Measurements from ENCODE around the gene SH2D4B.

SH2D4B gene

DNA sequence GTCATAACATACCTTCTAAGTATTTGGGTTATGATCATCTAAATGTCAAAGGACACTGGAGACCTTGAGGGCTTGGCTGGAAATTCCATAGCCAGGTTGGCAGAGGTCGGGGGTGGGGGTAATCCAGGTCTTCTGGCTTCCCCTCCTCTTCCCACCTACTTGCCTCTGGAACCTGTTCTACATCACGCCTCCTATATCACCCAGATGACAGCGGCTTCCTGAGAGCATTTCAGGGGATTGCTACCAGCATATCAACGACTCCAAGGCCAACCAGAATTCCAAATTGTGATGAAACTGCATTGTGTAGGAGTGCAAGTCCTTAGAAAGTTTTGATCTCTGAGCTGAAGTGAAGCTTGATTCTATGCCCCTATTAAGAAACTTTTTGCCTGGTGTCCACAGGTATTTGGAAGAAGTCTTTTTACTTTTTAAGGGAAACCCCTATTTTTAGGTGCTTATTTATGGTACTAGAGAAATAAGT is 95.7 kb downstream of the SH2D4B start:
- no peak for DNase-seq (ENCODE audit: low spot score)

- no peak for DNase-seq (ENCODE audit: low spot score)
Observed at GRCh38 chr10:80633910-80634309, 96.2 kb downstream of the SH2D4B start.

- DNase-seq (ENCODE audit: low spot score), result no peak
Observed at GRCh38 chr10:80642661-80643060, 105.0 kb downstream of the SH2D4B start.

DNA sequence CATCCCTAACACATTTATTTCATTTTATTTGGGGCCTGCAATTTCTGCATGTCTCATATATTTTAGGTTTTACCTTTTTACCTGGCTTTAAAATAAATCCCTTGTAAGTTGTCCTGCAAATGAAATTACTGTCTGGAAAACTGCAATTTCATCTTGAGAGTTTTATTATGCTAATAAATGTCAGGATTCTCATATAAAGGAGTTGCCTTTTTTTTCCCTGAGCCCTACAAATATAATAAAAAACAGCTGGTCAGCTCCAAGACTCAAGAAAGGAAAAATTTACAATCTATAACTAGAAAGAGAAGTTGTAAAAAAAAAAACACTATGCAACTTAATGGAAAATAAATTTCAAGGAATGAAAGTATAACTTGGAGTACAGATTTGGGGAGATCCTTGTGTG is 108.7 kb downstream of the SH2D4B start:
- no peak for DNase-seq (ENCODE audit: low spot score)

DNA sequence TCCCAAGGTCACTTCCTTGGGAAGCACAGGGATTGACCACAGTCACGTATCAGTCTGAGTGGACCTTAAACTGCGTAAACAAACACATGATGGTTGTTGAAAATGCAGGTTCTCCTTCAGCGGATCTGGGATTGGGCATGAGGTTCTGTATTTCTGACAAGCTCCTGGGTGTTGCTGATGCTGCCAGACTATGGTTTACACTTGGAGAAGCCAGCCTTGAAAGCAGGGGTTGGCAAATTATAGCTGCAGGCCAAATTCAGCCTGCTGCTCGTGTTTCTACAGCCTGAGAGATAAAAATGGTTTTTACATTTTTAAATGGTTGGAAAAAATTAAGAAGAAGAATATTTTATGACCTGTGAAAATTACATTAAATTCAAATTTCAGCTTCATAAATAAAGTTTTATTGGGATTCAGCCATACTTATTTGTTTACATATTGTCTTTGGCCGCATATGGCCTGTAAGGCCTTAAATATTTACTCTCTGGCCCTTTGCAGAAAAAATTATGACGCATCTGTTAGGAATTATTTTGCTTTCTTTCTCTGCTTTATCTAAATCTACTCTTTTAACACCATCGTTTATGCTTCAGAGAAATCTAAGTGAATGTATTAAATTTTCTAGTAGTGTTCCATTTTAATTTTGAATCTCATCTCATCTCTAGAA is 109.6 kb downstream of the SH2D4B start:
- DNase-seq (ENCODE audit: low spot score), result no peak

GRCh38 chr10:80648106-80648505 is 110.4 kb downstream of the SH2D4B start:
- DNase-seq (ENCODE audit: low spot score), result no peak

GRCh38 chr10:80649183-80649582 is 111.5 kb downstream of the SH2D4B start:
- DNase-seq (ENCODE audit: low spot score), result no peak

DNA sequence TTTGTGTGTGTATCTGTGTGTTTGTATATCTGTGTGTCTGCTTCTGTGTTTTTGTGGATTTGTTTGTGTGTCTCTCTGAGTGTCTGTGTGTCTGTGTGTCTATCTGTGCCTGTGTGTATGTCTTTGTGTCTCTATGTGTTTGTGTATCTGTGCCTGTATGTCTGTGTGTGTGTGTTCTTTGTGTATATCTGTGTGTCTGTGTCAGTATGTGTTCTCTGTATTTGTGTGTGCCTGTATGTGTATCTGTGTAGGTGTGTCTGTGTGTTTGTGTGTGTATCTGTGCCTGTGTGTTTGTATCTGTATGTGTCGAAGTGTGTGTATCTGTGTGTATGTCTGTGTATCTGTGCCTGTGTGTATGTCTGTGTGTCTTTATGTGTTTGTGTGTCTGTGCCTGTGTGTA is 118.2 kb downstream of the SH2D4B start:
- no peak for DNase-seq (ENCODE audit: low spot score)

DNA sequence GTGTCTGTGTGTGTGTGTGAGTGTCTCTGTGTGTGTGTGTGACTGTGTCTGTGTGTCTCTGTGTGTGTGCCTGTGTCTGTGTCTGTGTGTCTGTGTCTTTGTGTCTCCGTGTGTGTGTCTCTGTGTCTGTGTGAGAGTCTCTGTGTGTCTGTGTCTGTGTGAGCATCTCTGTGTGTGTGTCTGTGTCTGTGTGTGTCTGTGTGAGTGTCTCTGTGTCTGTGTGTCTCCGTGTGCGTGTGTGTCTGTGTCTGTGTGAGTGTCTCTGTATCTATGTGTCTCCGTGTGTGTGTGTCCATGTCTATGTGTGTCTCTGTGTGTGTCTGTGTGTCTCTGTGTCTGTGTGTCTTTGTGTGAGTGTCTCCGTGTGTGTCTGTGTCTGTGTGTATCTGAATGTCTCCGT is 120.4 kb downstream of the SH2D4B start:
- no peak for DNase-seq (ENCODE audit: low spot score)

- no peak for DNase-seq (ENCODE audit: low spot score)
Observed at GRCh38 chr10:80659289-80659688, 121.6 kb downstream of the SH2D4B start.

DNA sequence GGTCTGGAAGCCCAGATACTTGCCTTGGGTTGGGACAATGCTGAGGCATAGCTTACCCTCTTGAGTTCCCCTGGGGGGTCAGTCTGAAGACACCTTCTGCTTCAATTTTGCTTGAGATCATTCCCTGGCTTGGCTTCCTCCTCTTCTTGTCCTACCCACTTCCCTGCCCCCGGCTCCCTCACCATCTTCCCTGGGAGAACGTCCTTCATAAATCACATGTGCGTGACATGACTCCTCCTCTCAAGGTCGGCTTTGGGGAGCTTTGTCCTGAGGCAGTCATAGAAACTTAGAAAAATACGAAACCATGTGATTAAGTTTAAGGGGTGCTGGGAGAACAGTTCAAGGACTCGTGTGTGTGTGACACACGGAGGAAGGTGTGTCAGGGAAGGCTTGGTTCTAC is 122.6 kb downstream of the SH2D4B start:
- no peak for DNase-seq (ENCODE audit: low spot score)

DNA sequence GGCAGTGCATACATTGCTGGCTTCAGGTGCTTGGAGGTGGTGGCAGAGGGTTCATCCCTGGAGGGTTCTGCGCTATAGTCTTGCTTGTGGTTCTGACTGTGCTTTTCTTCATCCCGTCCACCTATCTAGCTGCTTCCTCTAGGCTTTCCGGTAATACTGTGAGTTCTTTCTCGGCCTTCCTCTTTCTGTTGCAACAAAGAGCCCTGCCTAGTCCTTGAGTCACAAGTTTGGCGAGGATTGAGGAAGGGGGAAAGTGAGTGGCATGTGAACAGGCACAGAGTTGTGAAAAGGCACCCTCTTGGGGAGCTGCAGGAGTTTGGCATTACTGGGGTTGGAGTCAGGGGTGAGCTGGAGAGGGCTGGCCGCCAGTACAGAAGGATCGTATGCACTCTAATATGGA is 123.0 kb downstream of the SH2D4B start:
- no peak for DNase-seq (ENCODE audit: low spot score)

DNA sequence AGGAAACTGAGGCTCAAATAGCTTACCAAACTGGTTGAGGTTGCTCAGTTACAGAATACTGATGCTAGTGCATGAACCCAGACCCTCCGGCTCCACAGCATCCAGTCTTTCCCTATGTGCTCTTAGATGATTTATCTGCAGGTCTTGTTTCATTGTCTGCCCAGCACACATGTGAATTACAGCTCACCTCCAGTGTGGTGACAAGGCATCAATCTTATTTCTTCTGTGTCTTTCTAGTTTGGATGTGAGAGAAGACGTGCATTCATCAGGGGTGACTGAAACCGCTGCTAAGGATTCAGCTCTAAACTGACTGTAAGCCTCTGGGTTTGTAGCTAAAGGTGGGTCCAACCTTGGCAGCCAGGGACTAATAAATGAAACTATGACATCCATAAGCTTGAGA is 123.8 kb downstream of the SH2D4B start:
- no peak for DNase-seq (ENCODE audit: low spot score)

DNA sequence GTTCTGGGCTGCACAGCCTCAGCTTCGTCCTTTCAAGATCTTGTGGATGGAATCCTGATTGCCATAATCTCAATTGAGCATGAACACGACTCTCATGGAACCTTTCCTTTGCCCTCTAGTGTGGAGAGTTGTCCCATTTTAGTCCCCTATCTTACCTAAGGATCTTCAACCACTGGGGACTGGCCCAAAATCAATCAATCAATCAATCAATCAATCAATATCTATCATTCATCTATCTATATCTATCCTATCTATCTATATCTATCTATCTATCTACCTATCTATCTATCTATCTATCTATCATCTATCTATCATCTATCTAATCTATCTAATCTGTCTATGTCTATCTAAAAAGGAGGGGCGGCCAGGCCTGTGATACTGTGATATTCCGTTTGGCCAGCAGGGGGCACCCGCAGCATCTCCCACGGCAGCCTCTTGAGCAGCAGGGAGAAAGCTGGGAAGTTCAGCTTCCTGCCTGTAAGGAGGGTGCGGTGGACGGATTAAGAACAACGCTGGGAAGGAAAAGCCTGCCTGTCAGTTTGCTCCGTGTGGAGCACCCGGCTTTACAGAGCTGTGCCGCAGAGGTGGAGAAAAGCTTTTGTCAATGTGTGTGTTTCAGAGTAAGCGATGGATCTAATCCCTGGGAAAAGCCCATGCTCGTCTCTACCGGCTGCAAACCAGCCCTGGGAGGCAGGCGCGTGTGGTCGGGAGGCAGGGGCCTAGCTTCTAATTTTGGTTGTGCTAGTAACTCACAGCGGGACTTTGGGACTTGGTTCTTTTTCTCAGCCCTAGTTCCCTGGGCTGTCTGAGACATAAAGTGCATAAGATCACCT is 124.9 kb downstream of the SH2D4B start:
- DNase-seq (ENCODE audit: low spot score), result peak; percentile 58

DNA sequence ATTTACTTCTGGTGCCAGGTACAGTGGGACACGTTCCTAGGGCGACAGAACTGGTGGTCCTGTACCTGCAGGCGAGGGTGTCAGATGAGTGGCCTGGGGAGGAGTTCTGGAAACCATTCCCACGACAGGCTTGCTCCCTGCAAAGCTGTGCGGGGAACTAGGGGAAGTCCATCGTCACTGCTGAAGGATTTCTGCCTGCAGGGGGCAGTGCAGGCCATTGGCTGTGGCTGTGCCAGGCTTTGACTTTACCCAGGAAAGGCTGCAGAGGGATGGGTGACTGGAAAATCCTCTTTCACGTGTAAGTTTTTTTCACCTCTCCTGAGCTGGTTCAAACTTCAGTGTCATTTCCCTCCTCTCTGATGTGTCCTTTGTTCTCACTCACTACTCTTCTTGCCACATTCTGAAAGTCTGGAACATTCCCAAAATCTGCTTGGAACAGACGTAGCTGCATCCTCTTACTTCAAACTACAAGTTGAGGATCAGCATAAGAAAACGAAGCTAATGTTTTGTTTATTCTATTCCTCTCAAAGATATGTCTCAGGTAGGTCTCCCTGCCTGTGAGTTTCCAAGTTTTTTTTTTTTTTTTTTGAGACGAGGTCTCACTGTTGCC is 126.5 kb downstream of the SH2D4B start:
- DNase-seq (ENCODE audit: low spot score), result peak; percentile 39

- no peak for DNase-seq (ENCODE audit: low spot score)
Observed at GRCh38 chr10:80669485-80669884, 131.8 kb downstream of the SH2D4B start.

- no peak for DNase-seq (ENCODE audit: low spot score)
Observed at GRCh38 chr10:80670774-80671173, 133.1 kb downstream of the SH2D4B start.

DNA sequence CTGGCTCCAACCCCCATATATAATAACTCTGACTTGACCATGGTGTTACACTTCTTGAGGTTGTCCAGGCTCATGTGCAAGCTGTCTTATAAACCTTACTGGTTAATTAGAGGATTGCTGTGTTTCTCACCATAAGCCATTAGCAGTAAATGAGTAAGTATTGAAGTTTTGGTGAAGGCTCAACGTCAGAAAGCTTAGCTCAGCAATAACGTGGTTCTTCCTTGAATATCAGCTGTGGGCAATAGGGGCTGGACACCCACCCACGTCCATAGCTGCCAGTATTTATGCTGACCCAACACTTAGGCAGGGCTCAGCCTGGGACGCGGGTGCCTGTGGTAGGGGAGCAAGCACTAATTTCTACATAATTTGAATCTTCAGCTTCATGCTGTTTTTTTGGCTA is 134.1 kb downstream of the SH2D4B start:
- no peak for DNase-seq (ENCODE audit: low spot score)

DNA sequence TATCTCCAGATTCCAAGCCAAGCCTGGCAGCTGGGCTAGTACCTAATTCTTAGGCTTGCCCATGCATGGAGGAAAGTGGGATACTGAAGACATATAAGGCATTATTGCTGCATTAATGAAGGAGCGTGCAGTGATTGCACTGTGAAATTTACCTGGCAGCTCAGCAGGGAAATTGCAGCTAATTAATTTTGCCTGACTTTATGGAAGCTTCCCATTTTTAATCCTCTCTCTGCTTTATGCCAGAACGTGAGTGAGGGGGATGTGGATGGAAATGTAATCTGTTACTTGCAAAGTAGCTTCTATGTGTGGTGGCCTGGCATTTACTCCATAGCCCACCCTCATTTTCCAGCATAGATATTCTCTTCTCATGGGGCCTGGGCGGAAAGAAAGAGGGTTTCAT is 134.9 kb downstream of the SH2D4B start:
- no peak for DNase-seq (ENCODE audit: low spot score)

DNA sequence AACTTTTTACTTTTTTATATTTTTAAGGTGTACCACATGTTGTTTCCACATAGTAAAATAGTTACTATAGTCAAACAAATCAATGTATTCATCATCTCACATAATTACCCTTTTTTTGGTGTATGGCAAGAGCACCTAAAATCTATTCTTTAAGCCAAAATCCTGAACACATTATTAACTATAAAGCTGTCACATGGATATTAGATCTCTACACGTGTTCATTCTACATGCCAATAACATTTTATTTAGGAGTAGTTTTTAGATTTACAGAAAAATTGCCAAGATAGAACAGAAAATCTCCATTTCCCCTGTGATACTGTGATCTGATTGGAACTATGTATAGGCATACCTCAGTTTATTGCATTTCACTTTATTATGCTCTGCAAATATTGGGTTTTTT is 137.1 kb downstream of the SH2D4B start:
- DNase-seq (ENCODE audit: low spot score), result no peak

DNA sequence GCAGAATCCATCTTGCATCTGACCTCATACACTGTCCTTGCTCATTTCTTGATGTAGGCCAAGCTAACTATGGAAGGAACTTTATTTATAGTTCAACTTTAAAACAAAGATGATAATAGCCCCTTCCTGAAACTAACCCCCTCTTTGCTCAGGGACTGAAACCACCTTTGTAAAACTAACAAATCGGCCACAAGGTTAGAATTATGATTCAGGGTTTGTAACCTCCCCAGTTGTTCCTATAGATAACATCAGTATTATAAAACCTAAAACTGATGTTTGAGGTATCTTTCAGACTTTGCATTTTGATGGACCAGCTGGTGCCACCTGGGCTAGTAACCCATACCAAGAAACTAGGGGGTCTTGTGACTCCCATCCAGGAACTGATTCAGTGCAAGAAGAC is 143.4 kb downstream of the SH2D4B start:
- no peak for DNase-seq (ENCODE audit: low spot score)

GRCh38 chr10:80684259-80684658 is 146.6 kb downstream of the SH2D4B start:
- DNase-seq (ENCODE audit: low spot score), result peak; percentile 70

DNA sequence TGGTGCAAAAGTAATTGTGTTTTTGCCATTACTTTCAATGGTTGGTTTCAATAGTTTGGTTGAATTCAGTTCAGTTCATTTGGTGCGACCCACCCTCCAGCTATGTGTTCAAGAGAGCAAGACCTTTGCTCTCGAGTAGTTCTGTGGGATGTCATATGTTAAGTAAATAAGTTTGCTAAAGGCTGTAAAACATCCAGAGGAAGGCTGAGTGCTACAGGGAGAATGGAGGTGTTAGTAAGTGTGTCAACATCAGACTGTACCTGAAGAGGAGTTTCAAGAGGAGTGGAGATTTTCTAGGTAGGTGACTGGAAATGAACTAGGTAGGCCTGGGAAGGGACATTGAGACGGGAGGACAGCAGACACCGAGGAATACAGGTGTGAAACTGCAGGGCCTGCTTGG is 147.7 kb downstream of the SH2D4B start:
- DNase-seq (ENCODE audit: low spot score), result no peak
